ENCODE data around the gene INPPL1.

GRCh38 chr11:72242141-72242540 is 17.6 kb downstream of the INPPL1 start:
- TF ChIP-seq CTCF (IDR thresholded peaks at IDR 0.05; ENCODE audit: low read length) (no peak), EZH2 (optimal IDR thresholded peaks at IDR 0.05; ENCODE audit: low read depth, low read length) (no peak), EZH2phosphoT487 (IDR thresholded peaks at IDR 0.05; ENCODE audit: low read length) (no peak)

All from MM.1S (cell line).